GM21367 (cell line): Measurements from ENCODE around the gene IQCE.
A peak's percentile ranks its signal among the peaks of the same experiment; 100 is the strongest.

Experiments used
- ATAC-seq: cut with Tn5 transposase; IDR thresholded peaks from one replicate; pipeline ENCODE4 v1.9.1; 2021; ENCODE audit not compliant: unreplicated experiment

Gene IQCE

GRCh38 chr7:2558629-2559282 lies at the start of gene IQCE:
TSS of gene IQCE (plus strand) at chr7:2558979. CDS start at chr7:2559182, 203 bp downstream.
- peak; percentile 54 for ATAC-seq

GRCh38 chr7:2509298-2509906 lies 49.4 kb upstream of the IQCE start:
- no peak for ATAC-seq

- ATAC-seq = no peak
Observed at GRCh38 chr7:2510130-2510776, 48.5 kb upstream of the IQCE start.

- ATAC-seq = no peak
Observed at GRCh38 chr7:2510909-2511768, 47.6 kb upstream of the IQCE start.

GRCh38 chr7:2511769-2512168 lies 47.0 kb upstream of the IQCE start:
- ATAC-seq = no peak

GRCh38 chr7:2512179-2512661 lies 46.6 kb upstream of the IQCE start:
- no peak for ATAC-seq

- ATAC-seq = no peak
Observed at GRCh38 chr7:2512713-2513112, 46.1 kb upstream of the IQCE start.

- no peak for ATAC-seq
Observed at GRCh38 chr7:2513702-2514101, 45.1 kb upstream of the IQCE start.

GRCh38 chr7:2514473-2515423 lies 44.0 kb upstream of the IQCE start:
- no peak for ATAC-seq

GRCh38 chr7:2515424-2516193 lies 43.2 kb upstream of the IQCE start:
- no peak for ATAC-seq

GRCh38 chr7:2516194-2516555 lies 42.6 kb upstream of the IQCE start:
- no peak for ATAC-seq

- no peak for ATAC-seq
Observed at GRCh38 chr7:2517026-2517425, 41.8 kb upstream of the IQCE start.

- no peak for ATAC-seq
Observed at GRCh38 chr7:2517678-2518507, 40.9 kb upstream of the IQCE start.

- ATAC-seq = no peak
Observed at GRCh38 chr7:2518737-2519118, 40.1 kb upstream of the IQCE start.

- peak; percentile 71 for ATAC-seq
Observed at GRCh38 chr7:2519119-2519930, 39.5 kb upstream of the IQCE start, which contains the start of gene LFNG. TSS of gene LFNG (plus strand) at chr7:2519774. CDS start at chr7:2519862, 88 bp downstream.

GRCh38 chr7:2520131-2520760 lies 38.5 kb upstream of the IQCE start:
- ATAC-seq = no peak

- ATAC-seq = no peak
Observed at GRCh38 chr7:2520761-2521290, 38.0 kb upstream of the IQCE start.
